Measurements from ENCODE around the gene C5orf24.

DNA sequence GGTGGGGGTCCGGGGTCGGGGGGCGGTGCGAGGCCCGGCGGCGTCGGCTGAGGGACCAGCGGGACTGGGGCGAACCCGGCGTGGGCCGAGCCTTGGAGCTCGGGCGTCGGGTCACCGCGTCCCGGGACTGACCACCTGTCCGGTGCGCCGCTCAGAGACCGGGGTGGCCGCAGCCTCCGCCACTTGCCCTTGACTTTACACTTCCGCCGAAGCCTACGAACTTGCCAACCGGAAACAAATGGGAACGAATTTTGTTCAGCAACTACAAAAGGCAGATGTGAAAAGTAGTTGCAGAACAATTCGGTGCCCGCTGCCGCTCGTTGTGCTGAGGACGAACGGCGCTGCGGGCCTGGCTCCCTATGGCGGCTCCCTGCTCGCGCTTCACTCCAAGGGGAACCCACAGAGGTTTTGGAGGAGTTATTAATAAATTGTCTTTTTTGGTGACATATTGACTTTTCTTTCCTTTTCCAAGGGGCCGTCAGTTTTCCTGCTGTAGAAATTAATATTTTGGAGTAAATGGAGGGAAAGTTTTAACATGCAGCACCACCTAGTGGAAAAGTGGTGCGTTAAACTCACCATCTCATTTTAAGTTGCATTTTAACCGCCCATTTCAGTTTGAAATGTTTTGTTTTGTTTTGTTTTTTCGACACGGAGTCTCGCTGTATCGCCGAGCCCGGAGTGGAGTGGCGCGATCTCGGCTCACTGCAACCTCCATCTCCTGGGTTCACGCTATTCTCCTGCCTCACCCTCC, 59.7 kb downstream of the C5orf24 start:
- TF ChIP-seq, protein P1, sequence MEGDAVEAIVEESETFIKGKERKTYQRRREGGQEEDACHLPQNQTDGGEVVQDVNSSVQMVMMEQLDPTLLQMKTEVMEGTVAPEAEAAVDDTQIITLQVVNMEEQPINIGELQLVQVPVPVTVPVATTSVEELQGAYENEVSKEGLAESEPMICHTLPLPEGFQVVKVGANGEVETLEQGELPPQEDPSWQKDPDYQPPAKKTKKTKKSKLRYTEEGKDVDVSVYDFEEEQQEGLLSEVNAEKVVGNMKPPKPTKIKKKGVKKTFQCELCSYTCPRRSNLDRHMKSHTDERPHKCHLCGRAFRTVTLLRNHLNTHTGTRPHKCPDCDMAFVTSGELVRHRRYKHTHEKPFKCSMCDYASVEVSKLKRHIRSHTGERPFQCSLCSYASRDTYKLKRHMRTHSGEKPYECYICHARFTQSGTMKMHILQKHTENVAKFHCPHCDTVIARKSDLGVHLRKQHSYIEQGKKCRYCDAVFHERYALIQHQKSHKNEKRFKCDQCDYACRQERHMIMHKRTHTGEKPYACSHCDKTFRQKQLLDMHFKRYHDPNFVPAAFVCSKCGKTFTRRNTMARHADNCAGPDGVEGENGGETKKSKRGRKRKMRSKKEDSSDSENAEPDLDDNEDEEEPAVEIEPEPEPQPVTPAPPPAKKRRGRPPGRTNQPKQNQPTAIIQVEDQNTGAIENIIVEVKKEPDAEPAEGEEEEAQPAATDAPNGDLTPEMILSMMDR (IDR thresholded peaks at IDR 0.05): peak; percentile 57 to 79 (median 73)
- no peak for TF ChIP-seq POLR2A (IDR thresholded peaks at IDR 0.05)
